GM21825 (cell line): ENCODE results near the gene FCER1A.

Source experiments
- ATAC-seq: cut with Tn5 transposase; IDR thresholded peaks from one replicate; pipeline ENCODE4 v1.9.1; 2021; ENCODE audit warnings: mild to moderate bottlenecking, moderate library complexity; ENCODE audit not compliant: unreplicated experiment

FCER1A gene

DNA sequence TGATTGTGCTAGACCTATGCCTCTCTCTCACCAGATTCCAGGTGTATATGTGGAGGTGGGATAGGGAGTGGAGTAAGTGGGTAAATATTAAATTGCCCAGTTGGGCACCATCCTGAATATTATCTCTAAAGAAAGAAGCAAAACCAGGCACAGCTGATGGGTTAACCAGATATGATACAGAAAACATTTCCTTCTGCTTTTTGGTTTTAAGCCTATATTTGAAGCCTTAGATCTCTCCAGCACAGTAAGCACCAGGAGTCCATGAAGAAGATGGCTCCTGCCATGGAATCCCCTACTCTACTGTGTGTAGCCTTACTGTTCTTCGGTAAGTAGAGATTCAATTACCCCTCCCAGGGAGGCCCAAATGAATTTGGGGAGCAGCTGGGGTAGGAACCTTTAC lies at the start of gene FCER1A:
FCER1A (plus strand) TSS at position 242 of the 400 bp plus-strand sequence; CDS start at position 271, 29 bp downstream.
- no peak for ATAC-seq

DNA sequence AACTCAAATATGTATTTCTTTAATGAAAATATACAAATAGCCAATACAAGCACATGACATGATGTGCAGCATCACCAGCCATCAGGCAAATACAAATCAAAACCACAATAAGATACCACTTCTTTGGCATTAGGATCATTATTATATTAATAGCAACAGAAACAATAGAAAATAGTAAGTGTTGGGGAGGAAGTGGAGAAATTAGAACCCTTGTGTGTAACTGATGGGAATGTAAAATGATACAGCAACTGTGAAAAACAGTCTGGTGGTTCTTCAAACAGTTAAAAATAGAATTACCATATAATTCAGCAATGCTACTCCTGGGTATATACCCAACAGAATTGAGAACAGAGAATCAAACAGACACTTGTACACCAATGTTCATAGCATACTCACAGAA lies 40.8 kb upstream of the FCER1A start:
- ATAC-seq, result no peak

DNA sequence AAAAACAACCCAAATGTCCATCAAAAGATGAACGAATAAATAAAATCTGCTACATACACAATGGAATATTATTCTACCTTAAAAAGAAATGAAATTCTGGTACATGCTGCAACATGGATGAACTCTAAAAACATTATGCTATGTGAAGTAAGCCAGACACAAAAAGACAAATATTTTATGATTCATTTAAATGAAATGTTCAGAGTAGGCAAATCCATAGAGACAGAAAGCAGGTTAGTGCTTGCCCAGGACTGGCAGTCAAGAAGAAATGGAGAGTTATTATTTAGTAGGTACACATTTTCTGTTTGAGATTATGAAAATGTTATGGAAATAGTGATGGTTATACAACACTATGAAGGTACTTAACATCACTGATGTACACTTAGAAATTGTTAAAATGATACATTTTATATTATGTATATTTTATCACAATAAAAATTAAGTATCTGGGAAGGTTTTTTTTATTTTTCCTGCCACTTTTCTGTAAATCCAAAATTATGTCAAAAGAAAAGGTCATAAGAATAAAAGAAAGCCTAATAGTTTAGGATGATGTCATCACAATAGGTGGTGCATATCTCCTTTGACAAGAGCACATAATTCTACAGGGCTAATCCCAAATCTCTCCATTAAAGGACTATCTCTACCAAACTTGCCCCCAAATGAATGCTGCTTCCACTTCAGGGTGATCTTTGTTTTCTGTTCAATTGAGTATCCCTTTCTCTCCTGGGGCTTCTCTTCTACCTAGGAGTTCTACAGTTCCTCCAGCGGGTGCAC lies 40.2 kb upstream of the FCER1A start:
- no peak for ATAC-seq

DNA sequence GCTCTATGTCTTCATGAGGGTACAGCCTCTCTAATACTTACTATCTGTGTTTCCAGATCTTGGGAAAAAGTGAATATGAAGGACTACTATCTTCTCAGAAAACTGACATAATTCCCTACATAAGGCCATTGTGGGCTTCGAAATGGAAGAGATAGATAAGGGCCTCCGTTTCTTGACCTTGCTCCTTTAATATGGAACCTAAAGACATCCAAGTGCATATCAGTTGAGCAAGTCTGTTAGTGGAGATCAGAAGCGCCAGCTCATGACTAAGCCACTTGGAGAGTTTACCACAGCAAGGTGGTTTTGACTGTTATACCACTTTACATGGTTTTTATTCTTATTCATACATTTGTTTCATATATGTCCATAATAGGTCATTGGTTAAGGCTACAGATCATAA lies 35.3 kb upstream of the FCER1A start:
- ATAC-seq, result no peak

DNA sequence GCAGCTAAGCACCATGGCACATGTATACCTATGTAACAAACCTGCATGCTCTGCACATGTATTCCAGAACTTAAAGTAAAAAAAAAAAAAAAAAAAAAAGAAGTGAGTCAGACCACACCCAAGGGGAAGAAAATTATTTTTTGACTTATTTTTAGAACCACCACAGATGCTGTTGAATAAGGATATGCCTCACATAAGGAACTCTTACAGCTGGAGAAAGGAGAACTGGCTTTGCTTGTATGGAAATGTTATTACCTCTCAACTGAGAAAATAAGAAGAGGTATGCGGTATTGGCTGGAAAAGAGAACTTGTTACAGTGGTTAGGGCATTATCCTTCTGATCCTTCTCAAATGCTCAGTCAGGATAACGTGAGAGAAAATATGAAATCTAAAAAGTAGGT lies 27.5 kb upstream of the FCER1A start:
- ATAC-seq, result no peak

DNA sequence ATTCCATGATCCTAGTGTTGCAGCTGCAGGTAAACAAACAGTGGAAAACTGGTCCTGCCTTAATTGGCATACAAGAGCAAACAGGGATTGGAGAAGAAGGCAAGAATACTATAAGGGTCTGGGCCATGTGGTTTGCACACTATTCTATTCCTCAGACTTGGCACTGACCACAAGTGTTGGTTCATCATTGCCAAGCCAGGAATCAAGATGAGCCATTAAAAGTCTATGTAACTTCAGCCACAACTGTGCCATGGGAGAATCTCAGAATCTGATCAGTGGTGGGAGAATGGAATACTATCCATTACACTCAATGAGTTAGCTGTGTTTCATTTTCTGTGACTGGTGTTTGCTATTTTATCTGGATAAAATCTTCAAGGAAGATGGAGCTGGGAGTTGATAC lies 26.2 kb upstream of the FCER1A start:
- ATAC-seq, result no peak

DNA sequence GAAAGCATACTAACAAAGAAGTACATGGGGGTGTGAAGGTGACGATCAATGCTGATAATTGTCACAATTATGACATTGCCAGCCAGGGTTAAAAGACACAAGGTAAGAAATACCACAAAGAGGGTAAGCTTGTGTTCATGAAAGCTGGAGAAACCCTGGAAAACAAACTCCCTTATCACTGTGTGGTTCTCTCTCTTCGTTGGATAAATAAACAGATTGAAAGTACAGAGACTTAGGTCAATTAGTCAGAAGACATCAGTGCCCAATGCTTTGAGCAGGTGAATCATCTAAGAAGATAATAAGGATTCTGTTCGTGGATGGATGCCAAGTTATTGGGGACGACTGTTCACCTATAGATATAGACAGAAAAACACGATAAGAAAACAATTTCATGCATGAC lies 22.4 kb upstream of the FCER1A start:
- ATAC-seq, result no peak

DNA sequence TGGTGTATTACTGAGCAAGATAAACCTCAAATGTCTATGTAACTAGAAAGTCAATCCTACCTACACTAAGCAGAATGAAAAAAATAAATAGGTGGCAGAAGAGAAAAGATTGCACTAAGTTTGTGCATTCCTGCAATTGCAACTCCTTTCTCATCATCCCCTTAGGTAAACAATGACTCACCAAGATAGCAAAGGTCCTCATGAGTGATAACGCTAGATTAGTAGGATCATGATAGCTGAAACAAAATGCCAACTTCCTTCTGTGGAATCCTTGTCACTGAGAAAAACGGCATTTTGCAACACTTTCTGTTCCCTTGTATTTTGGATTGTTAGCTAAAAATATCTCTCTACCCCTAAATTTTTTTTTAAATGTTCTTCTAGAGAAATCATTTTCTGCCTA lies 20.0 kb upstream of the FCER1A start:
- ATAC-seq, result no peak

DNA sequence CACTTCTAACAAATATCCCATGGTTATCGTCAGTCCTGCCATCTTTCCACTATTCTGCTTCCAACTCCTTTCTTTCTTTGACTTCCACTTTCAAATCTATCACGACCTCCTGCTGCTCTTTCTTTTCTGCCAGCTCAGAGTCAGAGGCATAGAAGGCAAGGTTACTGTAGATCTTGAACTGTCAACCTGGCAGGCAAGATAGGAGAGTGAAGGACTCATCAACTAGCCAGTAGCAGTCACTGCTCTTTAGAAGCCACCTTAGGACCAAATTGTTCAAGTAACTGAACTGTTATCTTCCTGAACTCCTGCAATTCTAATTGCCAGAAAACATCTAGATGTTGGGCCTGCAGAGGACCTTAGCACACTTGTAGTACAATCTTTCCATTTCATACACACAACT lies 13.1 kb upstream of the FCER1A start:
- ATAC-seq, result no peak

DNA sequence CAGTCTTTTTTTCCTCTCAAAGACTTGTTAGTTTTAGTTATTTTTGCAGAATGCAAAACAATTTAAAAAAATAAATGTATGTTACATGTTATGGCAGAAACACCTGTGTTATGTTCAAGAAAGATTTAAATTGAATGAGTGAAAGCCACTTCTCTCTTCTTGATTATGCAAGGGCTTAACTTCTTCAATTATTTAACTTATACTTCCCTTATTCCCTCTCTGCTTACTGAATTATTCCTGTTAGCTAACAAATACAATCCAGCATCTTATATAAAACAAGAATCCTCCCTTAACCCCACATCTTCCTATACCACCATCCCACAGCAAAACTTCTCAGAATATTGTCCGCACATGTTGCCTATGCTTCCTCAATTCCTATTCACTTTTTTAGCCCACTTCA lies 10.7 kb upstream of the FCER1A start:
- ATAC-seq, result no peak

DNA sequence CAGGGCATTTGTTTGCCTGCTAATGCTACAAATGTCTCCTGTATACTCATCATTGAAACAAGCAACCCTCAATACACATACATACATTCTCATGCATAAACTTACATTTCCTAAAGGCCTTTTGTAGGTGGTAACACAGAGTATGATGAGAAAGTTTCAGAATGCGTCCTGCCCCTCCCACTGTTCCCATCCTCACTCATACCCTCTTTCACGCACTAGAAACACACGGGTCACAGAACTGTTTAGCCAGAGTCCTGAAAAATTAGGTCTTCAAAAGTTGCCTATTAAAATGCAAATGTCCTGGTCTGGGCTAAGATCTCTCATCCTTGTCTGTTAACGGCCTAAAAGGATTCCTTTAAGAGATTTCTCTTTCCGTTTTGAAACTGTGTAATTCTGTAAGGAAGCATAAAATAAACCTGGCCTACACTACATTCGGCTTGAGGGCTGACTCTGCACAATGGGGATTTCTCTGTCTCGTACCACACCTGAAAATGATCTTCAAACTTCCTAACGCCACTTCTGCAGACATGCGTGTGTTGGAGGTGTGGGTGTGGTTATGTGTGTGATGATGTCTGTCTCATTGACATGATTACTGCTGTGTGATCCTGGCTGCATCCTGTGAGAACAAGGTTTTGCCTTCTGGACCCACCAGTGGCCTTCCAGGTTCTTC lies 5.3 kb upstream of the FCER1A start:
- no peak for ATAC-seq

DNA sequence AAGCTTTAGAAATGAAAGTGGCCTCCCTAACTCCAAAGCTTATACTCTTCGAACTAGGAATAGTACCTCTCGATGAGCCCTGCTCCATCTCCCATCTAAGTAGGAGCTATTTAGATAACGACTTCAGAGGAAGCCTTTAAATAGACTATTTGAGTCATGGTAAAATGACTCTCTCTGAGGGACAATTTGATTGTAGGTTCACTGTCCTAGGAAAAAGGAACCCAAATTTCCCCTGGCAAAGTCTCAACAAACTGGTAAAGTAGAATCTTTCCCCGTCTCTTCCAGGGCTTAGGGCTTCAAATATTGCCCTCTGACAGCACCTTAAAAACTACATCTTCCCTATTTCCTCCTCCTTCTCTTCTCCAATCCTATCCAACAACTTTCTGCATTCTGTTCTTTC lies 2.0 kb upstream of the FCER1A start:
- no peak for ATAC-seq

DNA sequence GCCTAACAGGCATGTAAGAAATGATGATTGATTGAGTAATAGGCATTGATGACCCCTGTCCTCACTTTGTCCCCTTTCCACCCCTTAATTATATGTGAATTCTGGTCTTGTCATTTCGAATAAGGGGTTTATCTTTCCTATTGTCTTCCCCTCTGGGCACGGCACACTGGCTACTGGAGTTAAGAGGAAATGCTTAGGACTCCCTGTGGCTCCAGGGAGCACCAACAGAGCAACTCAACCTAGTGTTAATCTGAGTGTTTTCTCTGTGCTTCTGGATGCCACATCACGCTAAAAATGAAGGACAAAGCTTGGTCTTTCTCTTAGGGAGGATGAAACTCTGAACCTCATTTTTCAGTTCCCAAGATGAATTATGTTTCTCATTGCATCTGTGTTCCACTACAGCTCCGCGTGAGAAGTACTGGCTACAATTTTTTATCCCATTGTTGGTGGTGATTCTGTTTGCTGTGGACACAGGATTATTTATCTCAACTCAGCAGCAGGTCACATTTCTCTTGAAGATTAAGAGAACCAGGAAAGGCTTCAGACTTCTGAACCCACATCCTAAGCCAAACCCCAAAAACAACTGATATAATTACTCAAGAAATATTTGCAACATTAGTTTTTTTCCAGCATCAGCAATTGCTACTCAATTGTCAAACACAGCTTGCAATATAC lies 5.3 kb downstream of the FCER1A start:
- ATAC-seq, result no peak

DNA sequence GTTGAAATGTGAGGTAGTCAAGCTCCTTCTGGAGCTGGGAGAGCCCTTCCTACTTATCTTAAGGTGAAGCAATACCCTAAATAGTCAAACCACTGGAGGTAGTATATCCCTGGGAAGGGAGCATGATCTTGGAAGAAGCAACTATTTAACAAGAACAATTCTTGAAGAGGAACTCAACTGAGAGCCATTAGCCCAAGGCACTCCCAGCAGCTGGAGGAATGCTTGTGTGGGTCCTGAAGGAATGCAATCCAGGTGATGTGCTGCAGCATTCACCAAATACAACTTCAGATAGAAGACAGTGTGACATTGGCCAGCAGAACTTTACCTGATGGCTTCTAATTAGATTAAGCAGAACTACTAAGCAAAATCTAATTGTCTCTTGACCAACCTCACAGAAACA lies 9.5 kb downstream of the FCER1A start:
- no peak for ATAC-seq

DNA sequence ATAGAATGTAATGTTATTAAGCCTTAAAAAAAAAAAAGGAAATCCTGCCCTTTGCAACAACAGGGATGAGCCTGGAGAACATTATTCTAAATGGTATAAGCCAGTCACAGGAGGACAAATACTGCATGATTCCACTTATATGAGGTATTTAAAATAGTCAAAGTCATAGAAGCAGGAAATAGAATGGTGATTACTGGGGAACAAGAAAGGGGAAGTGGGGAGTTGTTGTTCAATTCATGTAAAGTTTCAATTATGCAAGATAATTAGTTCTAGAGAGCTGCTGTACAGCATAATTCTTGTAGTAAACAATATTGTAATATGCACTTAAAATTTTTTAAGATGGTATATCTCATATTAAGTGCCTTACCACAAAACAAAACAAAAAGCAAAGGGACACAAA lies 13.2 kb downstream of the FCER1A start:
- no peak for ATAC-seq

DNA sequence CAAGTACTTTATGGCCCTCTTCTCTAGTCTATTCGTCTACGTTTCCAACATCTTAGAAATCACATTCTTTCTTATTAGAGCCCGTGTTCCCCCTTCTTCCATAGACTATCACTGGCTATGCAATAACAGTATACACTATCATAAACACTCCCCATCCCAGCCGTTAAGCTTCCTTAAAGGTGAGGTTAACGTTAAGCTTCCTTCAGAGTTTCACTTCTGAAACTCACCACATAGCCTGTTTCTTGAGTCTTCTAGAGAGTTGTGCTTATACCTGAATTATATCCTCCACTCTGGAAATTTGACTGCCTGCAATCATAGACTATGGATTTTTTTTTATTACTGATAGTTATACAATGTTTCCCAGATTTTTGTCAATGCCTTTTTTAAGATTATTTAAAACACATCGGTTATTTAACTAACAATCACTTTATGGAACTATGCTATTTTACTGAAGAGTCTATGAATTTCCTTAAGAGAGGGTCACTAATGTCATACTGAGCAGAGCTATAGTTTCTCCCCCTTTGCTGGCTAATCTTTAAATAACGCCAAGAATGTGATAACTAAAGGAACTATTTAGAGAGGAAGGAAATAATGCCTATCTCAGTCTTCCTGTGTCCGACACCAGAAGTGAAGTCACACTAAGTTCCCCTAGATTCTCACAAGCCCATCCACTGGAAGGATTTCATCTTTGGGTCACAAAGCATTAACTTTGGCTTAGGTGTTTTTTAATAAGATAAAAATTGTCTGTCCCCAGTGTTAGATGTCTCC lies 16.8 kb downstream of the FCER1A start:
- no peak for ATAC-seq

DNA sequence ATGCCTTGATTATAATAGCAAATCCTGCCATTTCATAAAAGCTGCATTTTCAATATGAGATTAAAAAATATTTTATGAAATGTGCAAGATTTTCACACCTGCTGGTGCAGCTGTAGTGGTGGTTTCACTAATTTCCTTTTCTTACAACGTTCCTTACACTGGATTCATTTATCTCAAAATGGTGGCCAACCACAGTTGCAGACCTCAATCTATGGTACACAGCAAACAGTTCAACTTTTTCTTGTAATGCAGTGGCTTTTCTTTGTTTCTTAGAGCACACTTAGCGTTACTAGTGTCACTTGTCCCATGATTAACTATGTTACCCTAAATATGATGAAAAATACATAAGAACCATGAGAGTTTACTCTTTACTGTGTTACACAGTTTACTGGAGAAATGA lies 32.7 kb downstream of the FCER1A start:
- ATAC-seq, result no peak

DNA sequence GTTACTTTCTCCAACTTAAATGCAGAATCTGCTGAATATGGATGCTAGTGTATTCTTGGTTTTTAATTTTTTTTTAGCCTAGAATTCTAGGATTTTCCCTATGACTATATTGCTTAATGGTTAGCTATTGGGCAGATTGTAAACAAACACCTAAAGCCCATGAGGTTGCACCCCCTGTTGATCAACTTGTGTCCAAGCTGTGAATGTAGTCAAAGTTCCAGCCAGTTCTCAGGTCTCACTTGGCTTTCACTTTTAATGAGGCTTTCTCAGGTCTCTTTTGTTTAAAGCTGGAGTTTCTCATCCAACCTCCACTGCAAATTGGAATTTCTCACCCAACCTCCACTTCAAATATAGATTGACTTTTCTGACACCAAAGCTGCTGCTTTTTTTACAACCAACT lies 35.9 kb downstream of the FCER1A start:
- ATAC-seq, result no peak

DNA sequence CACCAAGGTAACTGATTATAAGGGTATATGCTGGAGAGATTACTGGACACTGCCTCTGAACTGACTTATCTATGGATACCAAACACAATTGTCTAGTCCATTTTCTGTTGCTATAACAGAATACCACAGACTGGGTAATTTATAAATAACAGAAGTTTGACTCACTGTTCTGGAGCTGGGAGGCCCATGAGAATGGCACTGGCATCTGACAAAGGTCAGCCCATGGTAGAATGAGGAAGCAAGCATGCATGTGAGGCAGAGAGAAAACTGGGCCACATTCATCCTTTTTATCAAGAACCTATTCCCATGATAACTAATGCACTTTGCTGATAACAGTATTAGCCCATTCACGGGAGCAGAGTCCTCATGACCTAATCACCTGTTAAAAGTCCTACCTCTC lies 37.4 kb downstream of the FCER1A start:
- ATAC-seq, result no peak

DNA sequence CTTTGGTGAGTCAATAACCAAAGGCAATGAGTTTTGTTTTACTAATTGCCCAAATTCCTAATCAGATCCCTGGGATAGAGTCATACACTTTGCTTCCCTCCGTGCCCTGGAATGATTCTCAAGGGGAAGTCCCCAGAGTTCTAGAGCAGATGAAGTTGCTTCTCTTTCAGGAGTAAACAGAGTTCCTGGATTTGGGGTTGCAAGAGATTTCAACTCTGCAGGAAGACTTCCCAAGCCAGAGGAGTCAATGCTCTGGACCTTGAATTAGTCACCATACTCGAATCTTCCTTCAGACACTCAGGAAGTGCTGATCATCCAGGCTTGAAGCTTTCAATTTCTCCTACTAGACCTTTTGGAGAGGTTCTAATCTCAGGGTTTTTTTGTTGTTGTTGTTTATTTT lies 39.6 kb downstream of the FCER1A start:
- ATAC-seq, result no peak

DNA sequence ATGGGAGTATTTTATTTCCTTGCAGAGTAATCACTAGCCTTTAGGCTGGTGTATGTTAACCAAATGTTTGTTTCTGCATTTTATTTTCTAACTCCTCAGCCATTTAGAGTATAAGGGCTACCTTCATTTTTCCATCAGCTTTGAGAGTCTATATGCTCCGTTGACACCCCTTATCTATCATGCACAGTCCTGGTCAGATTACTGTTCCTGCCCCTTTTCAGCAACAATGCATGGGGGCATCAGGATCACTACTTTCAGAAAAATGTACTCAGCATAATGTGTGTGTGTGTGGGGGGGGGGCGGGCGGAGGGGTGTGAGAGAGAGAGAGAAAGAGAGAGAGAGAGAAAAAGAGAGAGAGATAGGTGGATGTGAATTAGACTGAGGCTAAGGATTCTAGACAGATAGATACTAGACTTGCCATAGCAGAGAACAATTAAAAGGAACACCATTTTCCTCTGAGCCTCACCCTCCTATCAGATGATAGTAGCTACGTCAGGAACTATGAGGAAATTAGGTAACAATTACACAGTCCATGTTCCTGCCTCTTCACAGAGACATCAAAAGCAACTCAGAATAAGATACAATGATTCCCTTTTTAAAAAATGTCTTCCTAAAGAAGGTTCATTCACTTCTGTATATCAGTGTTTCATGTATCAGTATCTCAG lies 40.8 kb downstream of the FCER1A start:
- ATAC-seq, result no peak
